Neuronal stem cell (in vitro differentiated cells): ENCODE data around the gene N4BP2.

Experiments used
- DNase-seq: peaks from one replicate; pipeline ENCODE4 v3.0.0-alpha.2; 2013; ENCODE audit warnings: low spot score
- H2AFZ ChIP-seq: one replicate; pipeline ENCODE4 v1.6.1; 2013; ENCODE audit warnings: mild to moderate bottlenecking, low read length, inconsistent platforms
- H2AK5ac ChIP-seq: 2 replicates; pipeline ENCODE4 v1.6.1; 2013; ENCODE audit warnings: low read depth, mild to moderate bottlenecking, inconsistent platforms, low read length, moderate library complexity, mixed read lengths
- H2BK120ac ChIP-seq: 2 replicates; pipeline ENCODE4 v1.6.1; 2013; ENCODE audit warnings: low read depth, mild to moderate bottlenecking, inconsistent platforms, low read length, moderate library complexity, mixed read lengths
- H2BK12ac ChIP-seq: one replicate; pipeline ENCODE4 v1.6.1; 2013; ENCODE audit warnings: low read length, inconsistent platforms
- H2BK15ac ChIP-seq: 2 replicates; pipeline ENCODE4 v1.6.1; 2013; ENCODE audit warnings: mild to moderate bottlenecking, low read length, inconsistent platforms, mixed read lengths
- H2BK5ac ChIP-seq: one replicate; pipeline ENCODE4 v1.6.1; 2013; ENCODE audit warnings: inconsistent platforms, mild to moderate bottlenecking, low read length, moderate library complexity
- H3K14ac ChIP-seq: one replicate; pipeline ENCODE4 v1.6.1; 2013; ENCODE audit warnings: low read length, inconsistent platforms
- H3K18ac ChIP-seq: 2 replicates; pipeline ENCODE4 v1.6.1; 2013; ENCODE audit warnings: low read length, inconsistent platforms
- H3K23ac ChIP-seq: 2 replicates; pipeline ENCODE4 v1.6.1; 2013; ENCODE audit warnings: low read depth, mild to moderate bottlenecking, mixed read lengths, low read length, inconsistent platforms; ENCODE audit not compliant: poor library complexity
- H3K27ac ChIP-seq: replicated peaks from 3 replicates; pipeline ENCODE4 v1.5.1; 2013; ENCODE audit warnings: low read length, inconsistent platforms
- H3K27me3 ChIP-seq, 3 experiments: 2 replicates each; pipeline ENCODE4 v1.6.1; 2013; ENCODE audit warnings: low read length in 3 of 3, mild to moderate bottlenecking in 2 of 3, inconsistent platforms in 1 of 3, low read depth in 1 of 3, mixed read lengths in 1 of 3, moderate library complexity in 1 of 3; ENCODE audit not compliant: control insufficient read depth in 3 of 3, insufficient read depth in 3 of 3
- H3K36me3 ChIP-seq, 2 donors: replicated peaks in 1 of 2; 2 replicates each; pipeline ENCODE4 v1.6.1; 2013; ENCODE audit warnings: low read length in 2 of 2; ENCODE audit not compliant: control insufficient read depth in 2 of 2, insufficient read depth in 2 of 2
- H3K4ac ChIP-seq: 2 replicates; pipeline ENCODE4 v1.6.1; 2013; ENCODE audit warnings: inconsistent platforms, mild to moderate bottlenecking, low read length, moderate library complexity
- H3K4me1 ChIP-seq, 2 donors: 1 replicate in 1 of 2; 2 replicates in 1 of 2; pipeline ENCODE4 v1.6.1; 2013; ENCODE audit warnings: low read length in 2 of 2, low read depth in 1 of 2; ENCODE audit not compliant: control insufficient read depth in 2 of 2, insufficient read depth in 1 of 2
- H3K4me2 ChIP-seq: one replicate; pipeline ENCODE4 v1.6.1; 2013; ENCODE audit warnings: mild to moderate bottlenecking, low read length, inconsistent platforms; ENCODE audit not compliant: insufficient read depth, poor library complexity, severe bottlenecking
- H3K4me3 ChIP-seq, 2 donors: 2 replicates each; pipeline ENCODE4 v1.5.1; 2013; ENCODE audit warnings: low read length in 2 of 2, mild to moderate bottlenecking in 2 of 2, inconsistent platforms in 1 of 2, moderate library complexity in 1 of 2
- H3K79me1 ChIP-seq: one replicate; pipeline ENCODE4 v1.6.1; 2013; ENCODE audit warnings: low read depth, mild to moderate bottlenecking, inconsistent platforms, low read length, moderate library complexity
- H3K9ac ChIP-seq: one replicate; pipeline ENCODE4 v1.6.1; 2013; ENCODE audit warnings: mild to moderate bottlenecking, low read depth, low read length, inconsistent platforms; ENCODE audit not compliant: poor library complexity
- H3K9me3 ChIP-seq, 2 donors: replicated peaks in 1 of 2; 2 replicates each; pipeline versions ENCODE3 to v1.6.1; 2013; ENCODE audit warnings: low read length in 2 of 2, mild to moderate bottlenecking in 2 of 2, inconsistent platforms in 1 of 2, low read depth in 1 of 2, mixed read lengths in 1 of 2, moderate library complexity in 1 of 2; ENCODE audit not compliant: control insufficient read depth in 2 of 2, insufficient read depth in 1 of 2
- H4K8ac ChIP-seq: one replicate; pipeline ENCODE4 v1.6.1; 2013; ENCODE audit warnings: low read depth, mild to moderate bottlenecking, inconsistent platforms, low read length, moderate library complexity
- H4K91ac ChIP-seq: one replicate; pipeline ENCODE4 v1.6.1; 2013; ENCODE audit warnings: low read length, low read depth, mild to moderate bottlenecking, inconsistent platforms; ENCODE audit not compliant: poor library complexity
- WGBS, 2 donors: extraction: QIAGEN DNeasy Blood & Tissue Kit; methylation state at CpG; one replicate each; pipeline ENCODE4 v1.1.7; 2013; ENCODE audit warnings: missing lambda C conversion rate in 2 of 2, mixed read lengths in 1 of 2; ENCODE audit not compliant: insufficient read length in 2 of 2, insufficient replicate concordance in 1 of 2; ENCODE audit errors: extremely low coverage in 2 of 2; 5-methylcytosine and 5-hydroxymethylcytosine counted together

The N4BP2 gene

GRCh38 chr4:40204507-40205258, 148.0 kb downstream of the N4BP2 start:
- H4K91ac ChIP-seq, result no peak overlapping the region
- WGBS, 2 donors, result no CpG with 5 or more reads among the region's 9 CpGs
- H3K79me1 ChIP-seq, result no peaks in the 10 kb centered on the region
- no peak overlapping the region for H2BK12ac ChIP-seq
- no peak overlapping the region for H3K23ac ChIP-seq
- no peak overlapping the region for H4K8ac ChIP-seq
- H3K9ac ChIP-seq, result no peak overlapping the region
- H3K27me3 ChIP-seq, result no peaks in the 10 kb centered on the region
- H3K4me2 ChIP-seq, result no peak overlapping the region
- no peak overlapping the region for H3K4ac ChIP-seq
- no peak overlapping the region for H3K27ac ChIP-seq
- H3K36me3 ChIP-seq, result no peaks in the 10 kb centered on the region
- no peak overlapping the region for H2BK5ac ChIP-seq
- no peak overlapping the region for H3K4me3 ChIP-seq
- H2BK15ac ChIP-seq, result no peak overlapping the region
- H3K4me1 ChIP-seq, result peaks cover 0 to 4% of the 10 kb centered on the region in 2 donors
- no peak overlapping the region for H3K18ac ChIP-seq
- H3K9me3 ChIP-seq, result no peaks in the 10 kb centered on the region
- H2AFZ ChIP-seq, result no peak overlapping the region
- no peak overlapping the region for H2BK120ac ChIP-seq
- no peak overlapping the region for H3K14ac ChIP-seq
- no peak overlapping the region for H2AK5ac ChIP-seq
- DNase-seq, result no peak

- Histone ChIP-seq H3K79me1 (no peaks in the 10 kb centered on the region), H2AK5ac (no peak overlapping the region), H3K4me3 (no peak overlapping the region), H2BK12ac (no peak overlapping the region), H3K14ac (no peak overlapping the region), H3K27ac (no peak overlapping the region), H3K4ac (no peak overlapping the region), H4K8ac (no peak overlapping the region), H3K4me1 (no peaks in the 10 kb centered on the region), H3K23ac (no peak overlapping the region), H4K91ac (no peak overlapping the region), H3K9ac (no peak overlapping the region), H2BK15ac (no peak overlapping the region), H3K36me3 (no peaks in the 10 kb centered on the region), H2BK5ac (no peak overlapping the region), H3K9me3 (no peaks in the 10 kb centered on the region), H3K4me2 (no peak overlapping the region), H2AFZ (no peak overlapping the region), H2BK120ac (no peak overlapping the region), H3K27me3 (no peaks in the 10 kb centered on the region), H3K18ac (no peak overlapping the region)
- DNase-seq, result no peak
- WGBS, 2 donors, result no CpG with 5 or more reads among the region's 6 CpGs
Measured at GRCh38 chr4:40205259-40206198, 148.9 kb downstream of the N4BP2 start.

- no peak overlapping the region for H3K4me3 ChIP-seq
- no peaks in the 10 kb centered on the region for H3K27me3 ChIP-seq
- no peak overlapping the region for H3K9ac ChIP-seq
- no peak overlapping the region for H2BK120ac ChIP-seq
- WGBS, 2 donors, result no CpG with 5 or more reads among the region's 2 CpGs
- H2BK12ac ChIP-seq, result no peak overlapping the region
- H3K4me1 ChIP-seq, result no peaks in the 10 kb centered on the region
- no peak overlapping the region for H2BK15ac ChIP-seq
- no peak overlapping the region for H4K8ac ChIP-seq
- H2BK5ac ChIP-seq, result no peak overlapping the region
- H3K79me1 ChIP-seq, result no peaks in the 10 kb centered on the region
- no peaks in the 10 kb centered on the region for H3K9me3 ChIP-seq
- no peak overlapping the region for H3K27ac ChIP-seq
- no peak for DNase-seq
- H3K14ac ChIP-seq, result no peak overlapping the region
- no peaks in the 10 kb centered on the region for H3K36me3 ChIP-seq
- H3K18ac ChIP-seq, result no peak overlapping the region
- H4K91ac ChIP-seq, result no peak overlapping the region
- H3K4ac ChIP-seq, result no peak overlapping the region
- H3K4me2 ChIP-seq, result no peak overlapping the region
- H2AK5ac ChIP-seq, result no peak overlapping the region
- no peak overlapping the region for H3K23ac ChIP-seq
- no peak overlapping the region for H2AFZ ChIP-seq
Measured at GRCh38 chr4:40206426-40206825, 149.8 kb downstream of the N4BP2 start.
